ENCODE measurements around the gene NAA35.
A peak's percentile ranks its signal among the peaks of the same experiment; 100 is the strongest.
"Not testable (repeated sequence)": the region's sequence is repeated elsewhere in the genome, so short reads cannot be mapped to it uniquely, and the experiment has no call there.

NAA35 gene

DNA sequence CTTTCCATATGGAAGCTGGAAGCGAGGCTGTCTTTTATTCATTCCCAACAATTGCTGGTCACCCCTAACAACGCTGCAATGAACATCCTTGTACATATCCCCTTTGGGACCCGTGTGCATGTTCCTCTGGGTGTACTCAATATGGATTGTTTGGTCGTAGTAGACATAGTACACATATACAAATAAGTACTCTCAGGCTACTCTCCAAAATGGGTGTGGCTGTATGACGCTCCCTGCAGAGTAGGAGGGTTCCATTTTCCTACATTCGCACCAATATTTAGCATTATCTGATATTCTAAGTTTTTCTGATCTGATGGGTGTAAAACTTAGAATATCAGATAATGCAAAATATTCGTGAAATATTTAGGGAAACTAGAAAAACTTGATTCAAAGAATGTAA, 23.2 kb upstream of the NAA35 start:
- no peaks in the 10 kb centered on the region for H3K4me1 ChIP-seq (ENCODE audit: control insufficient read depth in 1 of 2, insufficient read depth in 2 of 2, low read length in 2 of 2)
- no peaks in the 10 kb centered on the region for H3K27me3 ChIP-seq (ENCODE audit: low read depth, low read length)
- no peak overlapping the region for H3K27ac ChIP-seq (ENCODE audit: low read length)
- H3K4me3 ChIP-seq (ENCODE audit: low read depth in 1 of 2, low read length in 2 of 2), result no peak overlapping the region
- H3K9me3 ChIP-seq (ENCODE audit: control insufficient read depth in 1 of 2, low read length in 2 of 2), result no peaks in the 10 kb centered on the region
- H3K36me3 ChIP-seq (ENCODE audit: control insufficient read depth in 1 of 2, insufficient read depth in 2 of 2, low read length in 2 of 2), result no peaks in the 10 kb centered on the region

DNA sequence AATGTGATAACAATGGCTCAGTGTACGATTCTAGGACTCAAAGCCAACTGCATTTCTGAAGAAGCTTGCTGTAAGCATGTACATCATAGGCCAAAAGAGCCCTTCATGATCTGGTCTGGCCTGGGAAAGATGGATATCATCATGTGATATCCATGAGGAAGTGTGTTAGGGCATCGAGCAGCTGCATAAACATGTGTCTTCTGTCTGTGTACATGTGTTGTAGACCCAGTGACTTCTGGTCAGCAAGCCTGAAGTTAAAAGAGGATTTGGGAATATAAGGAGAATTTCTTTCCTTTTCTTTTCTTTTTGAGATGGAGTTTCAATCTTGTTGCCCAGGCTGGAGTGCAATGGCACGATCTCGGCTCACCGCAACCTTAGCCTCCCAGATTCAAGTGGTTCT, 15.5 kb upstream of the NAA35 start:
- H3K27me3 ChIP-seq (ENCODE audit: low read depth, low read length), result no peaks in the 10 kb centered on the region
- no peaks in the 10 kb centered on the region for H3K9me3 ChIP-seq (ENCODE audit: control insufficient read depth in 1 of 2, low read length in 2 of 2)
- H3K4me3 ChIP-seq (ENCODE audit: low read depth in 1 of 2, low read length in 2 of 2), result no peak overlapping the region
- no peak overlapping the region for H3K27ac ChIP-seq (ENCODE audit: low read length)
- H3K36me3 ChIP-seq (ENCODE audit: control insufficient read depth in 1 of 2, insufficient read depth in 2 of 2, low read length in 2 of 2), result no peaks in the 10 kb centered on the region
- H3K4me1 ChIP-seq (ENCODE audit: control insufficient read depth in 1 of 2, insufficient read depth in 2 of 2, low read length in 2 of 2), result no peaks in the 10 kb centered on the region

DNA sequence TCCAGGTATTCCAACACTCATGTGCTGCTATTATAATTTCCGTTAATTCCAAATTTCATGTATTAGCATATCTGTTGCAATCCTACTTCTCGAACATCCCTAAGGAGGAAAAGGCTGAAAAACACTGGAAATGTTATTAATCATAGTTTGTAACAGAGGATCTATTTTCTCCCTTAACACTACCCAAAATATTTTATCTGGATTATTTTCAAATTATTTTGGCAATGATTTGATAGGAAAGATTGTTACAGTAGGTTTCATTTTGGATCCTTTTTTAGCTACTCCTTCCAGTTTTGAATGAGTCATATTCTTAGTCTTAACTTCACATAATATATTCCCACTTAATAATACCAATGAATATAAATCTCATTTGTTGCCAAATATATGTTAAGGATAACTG, 13.9 kb upstream of the NAA35 start:
- Histone ChIP-seq H3K4me3 (ENCODE audit: low read depth in 1 of 2, low read length in 2 of 2) (no peak overlapping the region), H3K27me3 (ENCODE audit: low read depth, low read length) (no peaks in the 10 kb centered on the region), H3K36me3 (ENCODE audit: control insufficient read depth in 1 of 2, insufficient read depth in 2 of 2, low read length in 2 of 2) (no peaks in the 10 kb centered on the region), H3K4me1 (ENCODE audit: control insufficient read depth in 1 of 2, insufficient read depth in 2 of 2, low read length in 2 of 2) (no peaks in the 10 kb centered on the region), H3K9me3 (ENCODE audit: control insufficient read depth in 1 of 2, low read length in 2 of 2) (no peaks in the 10 kb centered on the region), H3K27ac (ENCODE audit: low read length) (no peak overlapping the region)

DNA sequence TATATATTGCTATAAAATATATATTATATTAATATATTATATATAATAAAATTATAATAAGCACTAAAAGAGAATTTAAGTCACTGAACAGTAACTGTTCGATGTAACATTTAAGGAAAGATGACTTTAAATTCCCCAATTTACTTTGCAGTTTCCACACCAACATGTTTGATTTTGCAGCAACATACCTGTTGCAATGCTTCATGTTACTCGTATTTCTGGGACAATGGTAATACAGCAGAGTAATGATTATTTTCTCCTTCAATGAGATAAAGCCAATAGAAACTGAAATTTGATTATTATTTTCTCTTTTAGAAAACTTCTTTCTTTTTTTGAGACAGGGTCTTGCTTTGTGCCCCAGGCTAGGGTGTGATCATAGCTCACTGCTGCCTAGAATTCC, 9.5 kb upstream of the NAA35 start:
- Histone ChIP-seq H3K4me3 (ENCODE audit: low read depth in 1 of 2, low read length in 2 of 2) (no peak overlapping the region), H3K27me3 (ENCODE audit: low read depth, low read length) (no peaks in the 10 kb centered on the region), H3K27ac (ENCODE audit: low read length) (no peak overlapping the region), H3K4me1 (ENCODE audit: control insufficient read depth in 1 of 2, insufficient read depth in 2 of 2, low read length in 2 of 2) (no peaks in the 10 kb centered on the region), H3K9me3 (ENCODE audit: control insufficient read depth in 1 of 2, low read length in 2 of 2) (no peaks in the 10 kb centered on the region), H3K36me3 (ENCODE audit: control insufficient read depth in 1 of 2, insufficient read depth in 2 of 2, low read length in 2 of 2) (no peaks in the 10 kb centered on the region)

DNA sequence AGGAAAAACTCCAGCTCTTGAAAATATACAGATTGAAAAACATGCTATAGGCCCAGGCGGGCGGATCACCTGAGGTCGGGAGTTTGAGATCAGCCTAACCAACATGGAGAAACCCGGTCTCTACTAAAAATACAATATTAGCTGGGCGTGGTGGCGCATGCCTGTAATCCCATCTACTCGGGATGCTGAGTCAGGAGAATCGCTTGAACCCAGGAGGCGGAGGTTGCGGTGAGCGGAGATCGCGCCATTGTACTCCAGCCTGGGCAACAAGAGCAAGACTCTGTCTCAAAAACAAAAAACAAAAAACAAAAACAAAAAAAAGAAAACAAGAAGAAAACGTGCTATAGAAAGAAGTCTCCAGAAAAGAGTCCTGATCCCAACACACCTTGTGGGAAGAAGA, 5.0 kb upstream of the NAA35 start:
- H3K4me1 ChIP-seq (ENCODE audit: control insufficient read depth in 1 of 2, insufficient read depth in 2 of 2, low read length in 2 of 2); H3K27me3 ChIP-seq (ENCODE audit: low read depth, low read length); H3K27ac ChIP-seq (ENCODE audit: low read length); H3K4me3 ChIP-seq (ENCODE audit: low read depth in 1 of 2, low read length in 2 of 2); H3K9me3 ChIP-seq (ENCODE audit: control insufficient read depth in 1 of 2, low read length in 2 of 2); H3K36me3 ChIP-seq (ENCODE audit: control insufficient read depth in 1 of 2, insufficient read depth in 2 of 2, low read length in 2 of 2): not testable (repeated sequence)

DNA sequence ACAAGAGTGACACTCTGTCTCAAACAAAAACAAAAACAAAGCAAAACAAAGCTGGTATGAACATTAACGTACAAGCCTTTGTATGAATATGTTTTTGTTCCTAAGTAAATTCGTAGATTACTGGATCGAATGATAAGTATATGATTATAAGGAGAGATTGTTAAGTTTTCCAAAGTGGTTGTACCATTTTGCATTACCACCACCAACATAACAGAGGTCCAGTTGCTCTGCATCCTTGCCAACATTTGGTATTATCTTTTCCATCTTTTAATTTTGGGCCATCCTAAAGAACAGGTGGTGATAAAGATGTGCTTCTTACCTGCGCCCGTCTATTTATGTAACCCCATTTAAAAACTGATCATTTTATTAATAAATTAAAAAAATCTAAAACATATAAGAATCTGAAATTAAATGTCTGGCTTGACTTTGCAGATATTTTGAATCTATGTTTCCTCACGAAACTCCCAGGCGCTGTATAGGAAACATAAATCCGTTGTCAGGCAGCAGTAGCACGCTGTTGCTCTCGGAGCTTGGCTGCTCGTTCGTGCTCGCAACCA, 593 bp upstream of the NAA35 start:
- peaks cover 14 to 37% of the 10 kb centered on the region in 2 donors for H3K4me1 ChIP-seq (ENCODE audit: control insufficient read depth in 1 of 2, insufficient read depth in 2 of 2, low read length in 2 of 2)
- H3K27ac ChIP-seq (ENCODE audit: low read length), result no peak overlapping the region
- peaks cover 0 to 10% of the 10 kb centered on the region in 2 donors for H3K36me3 ChIP-seq (ENCODE audit: control insufficient read depth in 1 of 2, insufficient read depth in 2 of 2, low read length in 2 of 2)
- H3K27me3 ChIP-seq (ENCODE audit: low read depth, low read length), result no peaks in the 10 kb centered on the region
- no peaks in the 10 kb centered on the region for H3K9me3 ChIP-seq (ENCODE audit: control insufficient read depth in 1 of 2, low read length in 2 of 2)
- H3K4me3 ChIP-seq (ENCODE audit: low read depth in 1 of 2, low read length in 2 of 2), result peak overlapping the region; percentile 67 to 99

DNA sequence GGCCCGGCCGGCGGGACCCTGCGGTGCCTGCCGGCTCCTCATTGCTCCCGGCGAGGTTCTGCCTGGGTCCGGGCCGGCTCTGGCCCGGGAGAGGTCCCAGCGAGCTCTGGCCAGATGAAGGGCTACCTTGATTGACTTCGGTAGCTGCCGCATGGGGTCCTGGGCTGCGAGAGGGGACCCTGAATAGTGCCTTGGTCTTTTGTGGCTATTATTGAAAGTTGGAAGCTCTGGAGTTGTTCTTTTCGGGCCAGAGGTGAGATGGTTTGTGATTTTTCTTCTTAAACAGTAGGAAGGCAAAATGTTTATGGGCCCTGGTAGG, 635 bp downstream of the NAA35 start:
- Histone ChIP-seq H3K36me3 (ENCODE audit: control insufficient read depth in 1 of 2, insufficient read depth in 2 of 2, low read length in 2 of 2) (peaks cover 0 to 14% of the 10 kb centered on the region in 2 donors), H3K9me3 (ENCODE audit: control insufficient read depth in 1 of 2, low read length in 2 of 2) (no peaks in the 10 kb centered on the region), H3K4me3 (ENCODE audit: low read depth in 1 of 2, low read length in 2 of 2) (peak overlapping the region; percentile 91 to 99), H3K27ac (ENCODE audit: low read length) (peak overlapping the region; percentile 91), H3K27me3 (ENCODE audit: low read depth, low read length) (no peaks in the 10 kb centered on the region), H3K4me1 (ENCODE audit: control insufficient read depth in 1 of 2, insufficient read depth in 2 of 2, low read length in 2 of 2) (peaks cover 14 to 38% of the 10 kb centered on the region in 2 donors)

DNA sequence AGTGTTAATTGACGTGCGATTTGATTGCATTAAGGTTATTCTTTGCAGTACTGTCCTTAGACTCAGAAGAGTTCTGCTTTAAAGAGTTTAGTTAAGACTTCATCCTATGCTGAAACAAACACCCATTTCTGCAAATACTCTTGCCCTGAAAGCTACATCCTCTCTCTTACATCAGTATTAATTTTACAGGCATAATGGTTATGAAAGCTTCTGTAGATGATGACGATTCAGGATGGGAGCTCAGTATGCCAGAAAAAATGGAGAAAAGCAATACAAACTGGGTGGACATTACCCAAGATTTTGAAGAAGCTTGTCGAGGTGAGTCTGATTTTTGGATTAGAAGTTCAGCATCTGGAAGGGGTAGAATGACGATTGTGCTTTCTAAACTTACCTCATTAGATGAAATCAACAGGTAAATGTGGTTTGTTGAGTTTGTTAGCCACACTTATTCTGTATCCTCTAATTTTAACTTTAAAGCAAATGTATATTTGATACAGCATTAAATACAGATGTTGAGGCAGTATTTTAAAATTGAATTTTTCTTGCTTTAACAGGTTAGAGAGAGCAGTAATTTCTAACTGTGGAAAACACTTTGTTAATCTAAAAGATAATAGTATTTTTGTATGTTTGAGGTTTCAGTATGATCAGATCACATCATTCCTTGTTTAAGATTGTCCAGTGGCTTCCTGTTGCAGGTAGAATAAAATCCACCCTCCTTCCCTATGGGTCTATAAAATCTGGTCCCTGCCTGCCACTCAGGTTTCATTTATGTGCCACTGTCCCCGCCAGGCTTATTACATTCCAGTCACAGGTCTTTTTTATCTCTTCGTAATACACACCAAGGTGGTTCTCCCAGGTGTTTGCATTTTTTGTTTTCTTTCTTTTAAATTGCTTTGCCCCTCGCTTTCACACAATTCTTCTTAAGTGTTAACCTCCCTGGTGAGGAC, 1.3 kb downstream of the NAA35 start:
- Histone ChIP-seq H3K4me3 (ENCODE audit: low read depth in 1 of 2, low read length in 2 of 2) (peak overlapping the region; percentile 91 to 99), H3K9me3 (ENCODE audit: control insufficient read depth in 1 of 2, low read length in 2 of 2) (no peaks in the 10 kb centered on the region), H3K27me3 (ENCODE audit: low read depth, low read length) (no peaks in the 10 kb centered on the region), H3K4me1 (ENCODE audit: control insufficient read depth in 1 of 2, insufficient read depth in 2 of 2, low read length in 2 of 2) (peaks cover 14 to 38% of the 10 kb centered on the region in 2 donors), H3K36me3 (ENCODE audit: control insufficient read depth in 1 of 2, insufficient read depth in 2 of 2, low read length in 2 of 2) (peaks cover 0 to 15% of the 10 kb centered on the region in 2 donors), H3K27ac (ENCODE audit: low read length) (peak overlapping the region; percentile 91)

DNA sequence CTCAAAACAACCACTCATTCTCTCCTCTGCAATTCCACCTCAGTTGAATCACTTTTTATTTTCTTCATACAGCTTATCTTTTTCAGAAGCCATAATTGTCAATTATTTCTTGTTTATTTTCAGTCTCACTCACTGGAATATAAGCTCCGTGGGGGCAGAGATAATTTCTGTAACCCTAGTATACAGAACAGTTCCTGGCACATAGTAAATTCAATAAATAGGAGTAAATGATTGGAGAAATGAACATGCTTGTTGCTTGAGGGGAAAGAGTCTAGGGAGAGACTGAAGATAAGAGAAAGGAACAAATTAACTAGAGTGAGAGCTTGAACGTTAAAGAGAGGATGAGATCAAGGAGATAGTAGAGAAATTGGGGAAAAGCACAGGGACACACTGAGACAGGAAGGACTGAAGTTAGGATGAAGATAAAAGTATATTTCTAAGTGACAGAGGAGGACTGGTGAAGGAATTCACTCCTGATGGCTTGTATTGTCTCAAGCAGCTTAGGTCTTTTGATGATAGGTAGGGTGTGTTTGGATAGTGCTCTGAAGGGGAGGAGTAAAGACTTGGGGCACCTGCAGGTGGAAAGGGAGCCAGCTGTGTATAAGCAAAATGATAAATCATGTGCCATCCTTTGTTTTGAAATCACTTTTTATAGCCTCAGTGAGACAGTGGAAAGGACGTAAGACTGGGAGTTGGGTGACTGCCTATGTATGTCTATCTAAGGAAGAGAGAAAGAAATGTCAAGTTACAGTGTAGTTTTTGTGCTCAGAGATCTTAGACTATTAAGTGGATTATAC, 2.2 kb downstream of the NAA35 start:
- Histone ChIP-seq H3K36me3 (ENCODE audit: control insufficient read depth in 1 of 2, insufficient read depth in 2 of 2, low read length in 2 of 2) (peaks cover 0 to 21% of the 10 kb centered on the region in 2 donors), H3K4me3 (ENCODE audit: low read depth in 1 of 2, low read length in 2 of 2) (peak overlapping the region in 1 of 2 donors; percentile 43), H3K27me3 (ENCODE audit: low read depth, low read length) (no peaks in the 10 kb centered on the region), H3K9me3 (ENCODE audit: control insufficient read depth in 1 of 2, low read length in 2 of 2) (no peaks in the 10 kb centered on the region), H3K27ac (ENCODE audit: low read length) (peak overlapping the region; percentile 19), H3K4me1 (ENCODE audit: control insufficient read depth in 1 of 2, insufficient read depth in 2 of 2, low read length in 2 of 2) (peaks cover 14 to 39% of the 10 kb centered on the region in 2 donors)

DNA sequence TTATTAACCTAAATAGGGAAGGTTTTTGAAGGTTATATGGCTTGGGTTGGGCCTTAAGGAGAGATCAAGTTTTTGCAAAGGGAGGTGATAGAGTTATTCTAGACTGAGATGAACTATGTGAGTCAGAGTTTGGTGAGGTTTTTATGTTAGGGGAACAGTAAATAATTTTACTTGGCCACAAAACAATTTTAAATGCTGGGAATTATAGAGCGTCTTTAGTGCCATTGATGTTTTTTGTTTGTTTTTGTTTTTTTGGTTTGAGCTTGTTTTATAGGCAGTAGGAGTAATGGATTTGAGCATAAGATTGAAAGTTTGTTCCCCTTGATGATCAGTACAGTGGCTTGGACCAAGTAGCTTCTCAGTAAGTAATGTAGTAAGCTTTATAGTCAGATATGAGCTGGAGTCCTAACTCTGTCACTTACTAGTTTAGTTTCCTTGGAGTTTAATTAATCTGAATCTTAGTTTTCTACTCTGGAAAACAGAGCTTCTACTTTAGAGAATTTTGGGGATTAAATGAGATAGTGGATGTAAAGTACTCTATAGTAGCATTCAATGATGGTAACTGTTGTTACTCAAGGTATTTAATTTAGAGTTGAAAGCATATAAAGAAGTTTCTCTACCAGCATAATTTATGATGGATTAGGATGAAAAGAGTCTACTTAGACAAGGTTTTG, 2.9 kb downstream of the NAA35 start:
- Histone ChIP-seq H3K9me3 (ENCODE audit: control insufficient read depth in 1 of 2, low read length in 2 of 2) (no peaks in the 10 kb centered on the region), H3K4me1 (ENCODE audit: control insufficient read depth in 1 of 2, insufficient read depth in 2 of 2, low read length in 2 of 2) (peaks cover 14 to 43% of the 10 kb centered on the region in 2 donors), H3K4me3 (ENCODE audit: low read depth in 1 of 2, low read length in 2 of 2) (peak overlapping the region in 1 of 2 donors; percentile 43), H3K36me3 (ENCODE audit: control insufficient read depth in 1 of 2, insufficient read depth in 2 of 2, low read length in 2 of 2) (peaks cover 0 to 21% of the 10 kb centered on the region in 2 donors), H3K27me3 (ENCODE audit: low read depth, low read length) (no peaks in the 10 kb centered on the region), H3K27ac (ENCODE audit: low read length) (peak overlapping the region; percentile 19)

DNA sequence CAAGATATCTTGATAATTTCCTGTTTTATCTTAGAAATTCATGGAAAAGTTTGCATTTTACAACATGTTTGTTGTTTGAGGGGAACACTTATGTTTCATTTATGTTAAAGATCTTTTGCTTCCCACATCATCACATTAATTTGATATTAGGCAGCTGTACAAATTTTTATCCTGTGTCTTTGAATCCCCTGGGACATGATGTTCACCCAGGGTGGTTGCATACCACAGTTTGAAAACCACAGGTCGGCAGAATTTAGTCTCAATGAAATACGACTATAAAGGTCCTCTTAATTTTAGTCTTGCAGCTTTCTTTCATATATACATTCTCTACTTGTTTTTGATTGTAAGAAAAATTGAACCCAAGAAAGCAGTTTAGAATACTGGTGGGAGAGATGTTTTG, 3.7 kb downstream of the NAA35 start:
- Histone ChIP-seq H3K9me3 (ENCODE audit: control insufficient read depth in 1 of 2, low read length in 2 of 2) (no peaks in the 10 kb centered on the region), H3K27me3 (ENCODE audit: low read depth, low read length) (no peaks in the 10 kb centered on the region), H3K4me1 (ENCODE audit: control insufficient read depth in 1 of 2, insufficient read depth in 2 of 2, low read length in 2 of 2) (peaks cover 14 to 48% of the 10 kb centered on the region in 2 donors), H3K4me3 (ENCODE audit: low read depth in 1 of 2, low read length in 2 of 2) (no peak overlapping the region), H3K36me3 (ENCODE audit: control insufficient read depth in 1 of 2, insufficient read depth in 2 of 2, low read length in 2 of 2) (peaks cover 0 to 24% of the 10 kb centered on the region in 2 donors), H3K27ac (ENCODE audit: low read length) (no peak overlapping the region)
